NCI-H2029 (cell line): ENCODE data around the gene CBFA2T2.
"Not testable (repeated sequence)": the region's sequence is repeated elsewhere in the genome, so short reads cannot be mapped to it uniquely, and the experiment has no call there.

Experiments
- DNase-seq: peaks from one replicate; lab custom pipeline; 2025; lab: John Stamatoyannopoulos, UW

Gene CBFA2T2

DNA sequence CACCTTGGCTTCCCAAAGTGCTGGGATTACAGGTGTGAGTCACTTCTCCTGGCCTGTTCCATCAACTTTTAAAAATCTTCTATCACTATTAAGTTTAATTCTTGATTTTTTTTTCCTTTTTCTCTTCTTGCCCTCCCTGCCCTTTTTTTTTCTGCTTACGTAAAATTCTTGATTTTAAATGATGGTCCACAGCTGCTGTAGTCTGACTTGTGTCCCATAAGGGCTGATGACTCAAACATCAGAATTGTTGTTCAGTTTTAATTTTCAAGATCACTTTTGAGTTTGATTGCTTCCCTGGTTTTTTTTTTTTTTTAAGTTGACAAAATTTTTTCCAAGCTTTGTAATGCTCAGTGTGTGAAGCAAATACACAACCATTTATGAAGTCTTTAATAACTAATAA is 61.9 kb downstream of the CBFA2T2 start:
- no peak for DNase-seq

DNA sequence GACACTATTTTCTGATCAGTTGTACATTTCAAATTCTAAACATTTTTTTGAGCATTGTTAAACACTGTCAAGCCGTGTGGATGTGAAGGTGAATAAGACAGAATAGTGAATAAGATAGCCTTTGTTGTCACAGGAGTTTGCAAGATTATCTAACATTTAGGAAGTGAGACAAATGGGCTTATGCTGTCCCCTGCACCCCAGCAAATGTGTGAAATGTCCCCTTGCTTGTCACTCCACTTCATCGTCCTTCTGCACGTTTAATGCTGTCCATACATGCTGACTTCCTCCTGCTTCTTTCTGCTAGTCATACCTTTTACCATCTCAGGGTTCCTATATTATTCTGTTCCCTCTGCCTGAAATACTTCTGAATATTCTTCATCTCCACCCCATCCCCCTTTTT is 62.6 kb downstream of the CBFA2T2 start:
- no peak for DNase-seq

DNA sequence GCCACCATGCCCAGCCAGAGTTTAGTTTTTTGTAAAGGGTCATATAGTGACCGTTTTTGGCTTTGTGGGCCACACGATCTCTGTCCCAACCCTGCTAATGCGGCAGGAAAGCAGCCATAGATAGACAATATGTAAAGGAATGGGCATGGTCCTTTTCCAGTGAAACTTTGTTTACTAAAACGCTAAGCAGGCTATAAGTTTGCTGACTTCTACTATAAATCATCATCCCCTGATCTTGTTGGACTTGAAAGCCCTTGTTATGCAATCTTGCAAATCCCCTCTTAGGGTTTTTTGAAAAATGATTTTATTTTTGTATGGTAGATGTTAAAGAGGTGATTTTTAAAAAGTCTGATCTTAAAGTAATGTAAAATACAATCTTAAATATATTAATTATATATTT is 63.6 kb downstream of the CBFA2T2 start:
- DNase-seq, result no peak

DNA sequence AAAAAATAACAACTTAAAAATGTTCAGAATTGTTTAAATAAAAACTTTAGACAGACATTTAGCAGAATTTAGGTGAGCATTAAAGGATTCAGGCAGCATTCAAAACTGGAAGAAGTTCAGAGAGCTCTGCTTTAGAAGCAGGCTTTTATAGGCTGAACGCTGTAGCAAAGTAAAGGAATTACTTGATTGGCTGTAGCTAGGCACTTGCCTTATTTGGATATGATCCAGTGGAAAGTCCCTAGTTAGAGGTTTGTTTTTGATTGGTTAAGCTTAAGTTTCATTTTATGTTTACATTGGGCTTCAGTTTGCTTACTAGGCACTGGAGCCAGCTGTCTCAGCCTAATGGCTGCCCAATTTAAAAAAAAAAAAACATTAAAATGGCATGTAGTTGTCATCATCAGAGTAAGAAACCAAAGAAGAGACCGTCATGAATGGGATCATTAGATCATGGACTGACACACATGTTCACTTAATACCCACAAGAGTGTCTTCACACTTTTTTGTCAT is 65.1 kb downstream of the CBFA2T2 start:
- DNase-seq, result peak; percentile 98

DNA sequence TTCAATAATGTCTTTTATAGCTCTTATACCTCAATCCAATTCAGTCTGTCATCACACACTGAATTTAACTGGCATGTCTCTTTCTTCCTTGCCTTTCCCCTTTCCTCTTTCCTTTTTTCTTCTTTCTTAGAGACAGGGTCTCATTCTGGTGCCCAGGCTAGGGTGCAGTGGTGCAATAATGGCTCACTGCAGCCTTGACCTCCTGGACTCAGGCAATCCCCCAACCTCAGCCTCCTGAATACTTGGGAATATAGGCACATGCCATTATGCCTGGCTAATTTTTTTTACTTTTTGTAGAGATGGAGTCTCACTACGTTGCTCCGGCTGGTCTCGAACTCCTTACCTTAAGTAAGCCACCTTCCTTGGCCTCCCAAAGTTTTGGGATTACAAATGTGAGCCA is 65.9 kb downstream of the CBFA2T2 start:
- no peak for DNase-seq

DNA sequence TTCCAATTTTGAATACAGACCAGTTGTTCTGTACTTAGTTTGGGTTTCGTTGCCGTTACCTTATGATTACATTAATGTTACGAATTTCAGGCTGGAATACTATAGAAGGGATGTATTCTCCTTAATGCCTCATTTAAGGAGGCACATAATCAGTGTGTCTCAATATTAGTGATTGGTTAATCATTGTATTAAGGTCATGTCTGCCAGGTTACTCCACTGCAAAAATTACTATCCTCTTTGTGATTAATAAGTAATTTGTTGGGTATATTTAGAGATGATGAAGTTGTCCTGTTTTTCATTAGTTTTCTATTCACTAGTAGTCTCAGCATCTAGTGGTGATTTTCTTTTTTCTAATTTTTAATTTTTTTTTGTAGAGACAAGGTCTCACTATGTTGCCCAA is 66.3 kb downstream of the CBFA2T2 start:
- DNase-seq, result no peak

DNA sequence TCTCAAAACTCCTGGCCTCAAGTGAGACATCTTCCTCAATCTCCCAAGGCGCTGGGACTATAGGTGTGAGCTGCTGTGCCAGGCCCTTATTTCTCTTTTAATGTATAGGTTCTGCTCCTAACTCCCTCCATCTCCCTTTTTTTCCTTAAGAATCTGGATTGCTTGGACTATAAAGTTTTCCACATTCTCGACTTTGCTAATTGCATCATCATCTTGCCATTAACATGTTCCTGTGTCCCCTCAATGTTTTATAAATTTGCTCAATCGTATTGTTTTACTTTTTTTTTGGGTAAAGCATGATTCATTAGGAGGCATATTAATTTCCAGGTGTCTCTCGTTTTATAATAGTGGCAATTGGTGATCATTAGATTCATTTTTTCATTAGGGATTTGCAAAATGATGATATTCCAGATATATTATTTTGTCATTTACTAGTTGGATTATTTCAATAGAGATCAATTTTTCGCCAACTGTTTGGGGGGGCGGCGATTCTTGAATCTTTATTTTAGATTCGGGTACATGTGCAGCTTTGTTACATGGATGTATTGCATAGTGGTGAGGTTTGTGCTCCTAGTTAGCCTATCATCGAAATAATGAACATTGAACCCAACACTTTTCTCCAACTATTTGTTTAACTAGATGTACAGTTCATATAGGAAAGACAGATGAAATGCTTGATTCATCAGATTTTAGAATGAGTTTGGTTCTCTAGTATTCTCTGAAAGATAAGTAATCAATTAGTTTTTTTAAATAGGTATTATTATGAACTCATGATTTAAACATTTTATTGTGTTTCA is 68.7 kb downstream of the CBFA2T2 start:
- DNase-seq, result no peak

DNA sequence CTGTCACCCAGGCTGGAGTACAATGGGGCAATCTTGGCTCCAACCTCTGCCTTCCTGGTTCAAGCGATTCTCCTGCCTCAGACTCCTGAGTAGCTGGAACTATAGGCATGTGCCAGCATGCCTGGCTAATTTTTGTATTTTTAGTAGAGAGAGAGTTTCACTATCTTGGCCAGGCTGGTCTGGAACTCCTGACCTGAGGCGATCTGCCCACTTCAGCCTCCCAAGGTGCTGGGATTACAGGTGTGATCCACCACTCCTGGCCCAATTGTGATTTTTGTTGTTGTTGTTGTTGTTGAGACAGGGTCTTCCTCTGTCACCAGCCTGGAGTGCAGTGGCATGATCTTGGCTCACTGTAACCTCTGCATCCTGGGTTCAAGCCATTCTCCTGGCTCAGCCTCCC is 69.3 kb downstream of the CBFA2T2 start:
- DNase-seq, result no peak

DNA sequence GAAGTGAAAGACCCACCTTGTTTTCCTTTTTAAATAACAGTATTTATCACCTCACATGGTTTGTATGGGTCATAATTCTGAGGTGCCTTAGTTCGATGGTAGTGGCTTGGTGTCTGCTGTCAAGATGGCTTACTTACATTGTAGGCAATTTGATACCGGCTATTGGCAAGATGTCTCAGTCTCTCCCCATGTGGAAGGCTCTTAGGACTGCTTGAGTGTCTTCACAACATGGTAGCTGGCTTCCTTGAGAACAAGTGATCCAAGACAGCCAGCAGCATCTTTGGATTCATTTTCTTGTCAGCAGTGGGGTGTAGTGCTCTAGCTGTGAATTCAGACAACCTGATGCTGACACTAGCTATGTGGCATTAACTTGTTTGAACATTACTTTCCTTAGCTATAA is 70.1 kb downstream of the CBFA2T2 start:
- no peak for DNase-seq

DNA sequence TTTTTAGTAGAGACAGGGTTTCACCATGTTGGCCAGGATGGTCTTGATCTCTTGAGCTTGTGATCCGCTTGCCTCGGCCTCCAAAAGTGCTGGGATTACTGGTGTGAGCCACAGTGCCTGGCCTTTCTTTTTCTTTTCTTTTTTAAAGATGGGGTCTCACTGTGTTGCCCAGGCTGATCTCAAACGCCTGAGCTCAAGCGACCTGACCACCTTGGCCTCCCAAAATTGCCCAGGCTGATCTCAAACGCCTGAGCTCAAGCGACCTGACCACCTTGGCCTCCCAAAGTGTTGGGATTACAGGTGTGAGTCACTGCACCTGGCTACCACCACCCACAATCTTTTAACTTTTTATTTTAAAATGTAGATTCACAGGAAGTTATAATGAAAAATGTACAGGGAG is 71.2 kb downstream of the CBFA2T2 start:
- not testable (repeated sequence) for DNase-seq

DNA sequence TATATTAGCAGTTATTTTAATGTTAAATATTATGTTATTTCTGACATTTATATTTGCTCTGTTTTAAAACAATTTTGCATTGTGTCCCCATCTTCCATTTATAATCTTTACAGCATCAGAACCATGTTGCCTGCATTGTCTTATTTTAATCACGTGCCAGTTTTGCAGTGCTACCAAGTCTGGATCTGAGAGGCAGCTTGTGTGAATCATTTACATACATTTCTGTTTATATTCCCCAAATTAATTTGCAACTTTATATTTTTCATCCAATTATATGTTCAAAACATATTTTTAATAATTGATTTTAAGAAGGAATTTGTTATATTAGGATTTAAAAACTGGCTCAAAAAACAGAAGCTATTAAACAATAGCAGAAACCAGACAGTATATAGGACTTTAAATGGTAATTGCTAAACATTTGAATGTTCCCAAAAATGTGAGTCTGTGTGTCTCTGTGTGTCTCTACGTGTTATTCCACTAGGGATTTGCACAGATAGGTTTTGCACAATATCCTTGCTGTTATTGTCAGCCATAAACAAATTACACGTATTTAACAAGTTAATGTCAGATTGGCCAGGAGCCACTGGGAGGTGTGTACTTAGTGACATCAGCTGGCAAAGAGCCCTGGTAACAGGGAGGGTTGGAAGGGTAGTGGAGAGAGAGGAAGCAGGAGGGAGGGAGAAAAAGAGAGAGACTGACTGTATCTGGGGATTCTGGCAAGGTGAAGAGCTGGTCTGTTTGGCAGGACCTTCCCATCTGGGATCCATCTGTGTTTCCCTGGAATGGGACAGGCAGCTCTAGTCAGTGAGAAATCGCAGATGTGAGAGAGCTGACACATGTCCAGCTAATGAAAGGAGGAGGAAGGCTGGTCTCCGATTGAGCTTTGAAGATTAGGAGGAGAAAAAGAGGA is 72.1 kb downstream of the CBFA2T2 start:
- peak; percentile 98 for DNase-seq

DNA sequence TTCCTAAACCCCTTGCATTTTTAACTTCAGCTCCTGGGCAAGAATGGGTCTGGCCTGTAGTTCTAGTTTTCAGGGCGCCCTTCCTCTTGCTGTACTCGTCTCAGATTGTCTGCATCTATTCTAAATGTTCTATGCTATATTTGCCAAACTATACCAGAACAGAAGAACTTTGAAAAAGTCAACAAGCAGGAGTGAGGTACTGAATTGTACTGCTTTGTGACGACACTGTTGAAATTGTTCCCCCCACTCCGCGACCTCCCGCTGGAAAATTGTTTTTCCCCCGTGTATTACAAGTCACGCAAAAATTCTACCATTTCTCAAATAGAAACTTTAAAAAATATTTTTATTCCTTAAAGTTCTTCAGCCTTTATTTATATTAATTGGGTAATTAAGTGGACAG is 73.9 kb downstream of the CBFA2T2 start:
- no peak for DNase-seq

DNA sequence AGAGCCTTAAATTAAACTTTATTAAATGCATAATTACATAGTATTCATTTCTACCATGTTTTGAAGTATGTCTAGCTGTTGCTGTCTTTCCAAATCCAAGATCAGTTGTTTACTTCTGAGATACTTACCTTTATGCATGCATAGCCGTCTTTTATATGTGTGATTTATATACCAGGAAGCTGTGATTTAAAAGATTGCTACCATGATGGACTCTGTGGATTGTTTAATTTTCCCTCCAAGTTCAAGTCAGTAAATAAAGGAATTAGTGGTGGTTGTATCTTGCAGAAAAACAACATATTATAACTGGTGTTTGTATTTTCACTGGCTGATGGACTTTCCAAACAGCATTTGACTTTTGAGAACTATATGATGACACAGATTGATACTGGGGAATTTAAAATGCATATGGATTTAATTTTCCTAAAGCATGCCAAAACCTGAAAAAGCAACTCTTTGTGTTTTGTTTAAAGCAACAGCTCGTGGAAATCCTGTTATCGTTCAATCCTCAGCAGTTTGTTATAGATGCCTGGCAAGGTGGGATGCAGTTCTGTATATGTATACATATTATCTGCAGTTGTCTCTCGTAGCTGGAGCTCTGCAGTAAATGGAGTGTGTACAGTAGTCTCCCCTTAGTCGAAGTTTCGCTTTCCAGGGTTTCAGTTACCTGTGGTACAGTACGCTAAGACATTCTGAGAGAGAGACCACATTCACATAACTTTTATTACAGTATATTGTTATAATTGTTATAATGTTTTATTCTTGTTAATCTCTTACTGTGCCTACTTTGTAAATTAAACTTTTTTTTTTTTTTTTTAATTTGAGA is 77.1 kb downstream of the CBFA2T2 start:
- no peak for DNase-seq

DNA sequence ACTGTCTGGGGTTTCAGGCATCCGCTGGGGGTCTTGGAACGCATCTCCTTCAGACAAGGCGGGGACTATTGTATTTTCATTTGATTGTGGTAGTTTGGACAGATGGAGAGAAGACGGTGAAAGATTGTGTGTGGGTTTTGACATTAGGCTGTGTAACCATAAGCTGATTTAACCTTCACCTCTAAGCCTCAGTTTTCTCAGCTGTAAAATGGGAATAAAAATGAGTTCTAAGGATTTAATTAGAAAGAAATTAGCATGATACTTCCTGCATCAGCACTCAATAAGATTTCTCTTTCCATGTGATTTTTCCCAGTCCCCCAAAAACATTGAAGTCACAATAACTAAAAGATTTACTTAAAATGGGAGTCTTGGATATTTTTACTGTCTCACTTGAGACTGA is 78.1 kb downstream of the CBFA2T2 start:
- no peak for DNase-seq

DNA sequence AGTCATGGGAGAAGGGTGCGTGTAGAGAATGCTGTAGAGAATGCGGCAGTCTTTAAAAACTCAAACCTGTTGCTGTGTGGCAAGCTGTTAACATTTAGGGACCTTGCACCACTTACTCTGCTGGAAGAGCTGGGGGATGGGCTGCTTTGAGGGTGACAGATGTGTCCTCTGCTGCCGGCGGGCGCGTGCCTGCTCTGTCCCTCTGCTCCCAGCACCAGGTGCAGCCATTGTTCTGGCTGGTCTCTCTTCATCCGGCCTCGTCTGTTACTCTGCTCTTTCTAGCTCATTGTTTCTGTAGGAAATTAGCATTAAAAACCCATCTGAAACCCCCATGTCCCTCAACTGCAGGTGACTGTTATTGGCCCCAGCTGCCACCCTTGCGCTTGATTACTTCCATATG is 78.5 kb downstream of the CBFA2T2 start:
- peak; percentile 93 for DNase-seq

DNA sequence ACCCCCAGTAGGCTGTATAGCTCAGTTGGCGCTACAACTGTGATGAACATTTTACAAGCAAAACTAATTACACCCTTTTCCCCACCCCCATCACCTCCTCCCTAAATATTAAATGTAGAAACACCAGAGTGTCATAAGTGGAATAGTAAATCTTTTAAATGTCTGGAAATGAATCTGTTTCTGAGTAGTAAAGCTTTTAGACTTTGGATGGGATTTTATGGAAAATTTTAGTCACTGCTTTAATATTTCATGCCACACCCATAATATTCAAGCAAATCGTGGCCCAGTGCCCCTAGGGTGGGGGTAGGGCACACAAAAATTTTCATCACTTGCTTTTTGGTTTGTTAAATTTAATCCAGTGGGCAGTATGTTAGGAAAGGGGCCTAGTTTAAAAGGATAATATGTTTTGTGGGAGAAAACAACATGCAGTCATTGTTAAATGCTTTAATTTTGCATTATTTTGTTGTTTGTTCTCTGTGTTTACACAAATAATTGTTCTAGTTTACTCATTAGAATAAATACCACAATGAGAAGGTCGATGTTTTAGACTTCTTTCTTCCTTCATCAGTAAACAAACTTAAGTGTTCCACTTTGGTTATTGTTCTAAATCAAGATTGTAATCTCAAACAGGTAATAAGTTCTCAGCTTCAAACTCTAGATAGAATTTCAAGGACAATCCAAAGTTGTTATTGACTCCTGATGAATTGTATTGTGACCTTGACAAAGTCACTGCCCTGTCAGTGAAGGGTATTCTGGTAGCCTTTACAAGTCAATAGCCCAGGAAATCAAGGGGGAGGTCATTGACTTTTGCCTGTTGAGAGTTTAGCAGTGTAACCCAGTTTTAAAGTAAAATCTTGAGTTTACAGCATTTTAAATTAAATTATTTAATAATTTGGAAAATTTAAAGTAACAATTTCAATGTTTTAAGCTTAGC is 79.2 kb downstream of the CBFA2T2 start:
- DNase-seq, result no peak

DNA sequence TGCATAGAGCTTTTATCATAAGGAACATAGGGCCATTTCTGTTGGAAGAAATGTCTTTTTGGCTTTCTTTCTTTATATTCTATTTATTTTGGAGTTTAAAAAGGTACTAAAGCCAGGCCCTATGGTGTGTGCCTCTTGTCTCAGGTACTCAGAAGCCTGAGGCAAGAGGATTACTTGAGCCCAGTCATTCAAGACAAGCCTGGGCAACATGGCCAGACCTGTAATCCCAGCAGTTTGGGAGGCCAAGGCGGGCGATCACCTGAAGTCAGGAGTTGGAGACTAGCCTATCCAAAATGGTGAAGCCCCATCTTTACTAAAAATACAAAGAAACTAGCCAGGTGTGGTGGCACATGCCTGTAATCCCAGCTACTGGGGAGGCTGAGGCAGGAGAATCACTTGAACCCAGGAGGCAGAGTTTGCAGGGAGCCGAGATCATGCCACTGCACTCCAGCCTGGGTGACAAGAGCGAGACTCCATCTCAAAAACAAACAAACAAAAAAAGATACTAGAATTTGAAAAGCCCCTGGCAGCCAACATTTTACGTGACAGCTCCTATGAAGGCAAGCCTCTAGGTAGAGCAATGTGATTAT is 80.0 kb downstream of the CBFA2T2 start:
- no peak for DNase-seq

DNA sequence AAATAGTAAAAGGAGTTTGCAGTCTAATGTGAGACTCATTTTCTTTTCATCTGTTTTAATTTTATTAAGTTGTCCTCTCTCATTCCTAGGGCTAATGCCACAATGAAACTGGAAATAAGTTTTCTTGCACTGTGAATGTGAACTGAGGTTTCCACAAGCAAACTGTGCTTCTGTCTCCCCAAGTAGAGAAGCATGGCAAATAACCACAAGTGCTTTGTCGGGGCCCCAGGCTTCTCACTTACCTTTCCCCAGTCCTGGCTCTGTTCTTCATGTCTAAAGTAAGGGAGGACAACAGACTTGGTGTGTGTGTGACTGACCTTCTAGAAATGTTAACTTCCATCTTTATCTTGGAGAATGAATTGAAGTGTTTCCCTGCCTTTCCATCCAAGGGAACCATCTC is 80.8 kb downstream of the CBFA2T2 start:
- no peak for DNase-seq

DNA sequence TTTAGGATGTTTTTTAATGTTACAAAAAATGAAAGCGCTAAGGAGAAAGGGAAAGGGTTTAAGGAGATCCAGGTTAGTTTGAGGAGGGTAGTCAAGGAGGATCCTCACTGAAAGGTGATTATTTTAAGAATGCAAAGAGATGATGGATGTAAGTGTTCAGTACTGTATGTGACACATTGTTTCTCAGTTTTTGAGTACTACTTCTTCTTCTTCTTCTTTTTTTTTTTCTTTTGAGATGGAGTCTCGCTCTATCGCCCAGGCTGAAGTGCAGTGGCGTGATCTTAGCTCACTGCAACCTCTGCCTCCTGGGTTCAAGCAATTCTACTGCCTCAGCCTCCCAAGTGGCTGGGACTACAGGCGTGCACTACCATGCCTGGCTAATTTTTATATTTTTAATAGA is 83.4 kb downstream of the CBFA2T2 start:
- not testable (repeated sequence) for DNase-seq

DNA sequence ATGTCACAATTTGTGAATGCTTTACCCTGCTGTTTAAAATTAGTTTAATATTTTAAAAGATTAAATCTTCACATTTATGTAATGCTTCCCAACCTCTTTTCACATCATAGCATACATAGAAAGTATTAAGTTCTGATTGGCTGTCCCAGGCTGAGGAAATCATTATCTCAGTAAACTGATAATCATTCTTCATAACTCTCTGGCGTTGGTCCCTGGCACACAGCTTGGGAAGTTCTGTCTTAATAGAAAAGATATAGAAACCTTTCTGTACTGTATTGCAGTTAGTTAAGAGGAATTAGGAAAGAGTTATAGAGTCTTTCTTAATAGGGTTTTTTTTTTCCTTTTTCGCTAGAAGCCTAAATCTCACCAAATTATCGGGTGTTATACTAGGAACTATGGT is 85.4 kb downstream of the CBFA2T2 start:
- DNase-seq, result no peak
